Osteoblast (primary cell): ENCODE measurements around the gene C17orf78. TPM values are rescaled to one million over a fixed set of nuclear protein-coding genes. Genes with fewer than 3 reads are reported as not detected.
"Not testable (repeated sequence)": the region's sequence is repeated elsewhere in the genome, so short reads cannot be mapped to it uniquely, and the experiment has no call there.

Experiments used
- DNase-seq: peaks from one replicate; pipeline ENCODE4 v3.0.0; 2011; ENCODE audit warnings: low spot score, mixed read lengths; ENCODE audit not compliant: insufficient read length; ENCODE audit errors: missing footprints
- H2AFZ ChIP-seq: 2 replicates; pipeline ENCODE4 v1.6.0; 2011; ENCODE audit warnings: mild to moderate bottlenecking, low read length
- H3K27ac ChIP-seq: 2 replicates; pipeline ENCODE4 v1.5.1; 2011; ENCODE audit warnings: mild to moderate bottlenecking, low read depth, low read length, moderate library complexity
- H3K27me3 ChIP-seq: 2 replicates; pipeline ENCODE4 v1.6.0; 2012; ENCODE audit warnings: mild to moderate bottlenecking, control low read depth, inconsistent platforms, low read length, moderate library complexity; ENCODE audit not compliant: insufficient read depth
- H3K36me3 ChIP-seq: 2 replicates; pipeline ENCODE4 v1.5.1; 2011; ENCODE audit warnings: mild to moderate bottlenecking, low read length, control low read depth, moderate library complexity; ENCODE audit not compliant: insufficient read depth
- H3K4me1 ChIP-seq: 2 replicates; pipeline ENCODE4 v1.5.1; 2011; ENCODE audit warnings: mild to moderate bottlenecking, low read length, control low read depth, moderate library complexity; ENCODE audit not compliant: insufficient read depth
- H3K4me2 ChIP-seq: 2 replicates; pipeline ENCODE4 v1.6.0; 2011; ENCODE audit warnings: mild to moderate bottlenecking, low read length; ENCODE audit not compliant: insufficient read depth
- H3K4me3 ChIP-seq: fragments of 200-600 bp; sonication (generic); 3 replicates; pipeline ENCODE4 v1.5.1; 2012; ENCODE audit warnings: mild to moderate bottlenecking, low read length, inconsistent platforms; ENCODE audit not compliant: insufficient read depth
- H3K79me2 ChIP-seq: 2 replicates; pipeline ENCODE4 v1.6.0; 2012; ENCODE audit warnings: mild to moderate bottlenecking, low read length, control low read depth, inconsistent platforms; ENCODE audit not compliant: insufficient read depth
- H3K9me3 ChIP-seq: 2 replicates; pipeline ENCODE4 v1.5.1; 2011; ENCODE audit warnings: low read depth, low read length, control low read depth
- H4K20me1 ChIP-seq: 2 replicates; pipeline ENCODE4 v1.6.0; 2012; ENCODE audit warnings: mild to moderate bottlenecking, low read length, control low read depth; ENCODE audit not compliant: insufficient read depth
- total RNA-seq: library from RNA; depleted of rRNA; stranded (reverse); fragments of >200 nt; gene quantifications from 2 replicates; pipeline ENCODE4 v1.2.3, GENCODE V29; 2012
- TF ChIP-seq, protein P1 (sequence below): IDR thresholded peaks from 2 replicates; pipeline ENCODE4 v1.5.1; 2011; ENCODE audit warnings: mild to moderate bottlenecking, low read depth, low read length, moderate library complexity; ENCODE audit errors: extremely low read depth

The C17orf78 gene
- total RNA-seq, 1 donor = not detected

DNA sequence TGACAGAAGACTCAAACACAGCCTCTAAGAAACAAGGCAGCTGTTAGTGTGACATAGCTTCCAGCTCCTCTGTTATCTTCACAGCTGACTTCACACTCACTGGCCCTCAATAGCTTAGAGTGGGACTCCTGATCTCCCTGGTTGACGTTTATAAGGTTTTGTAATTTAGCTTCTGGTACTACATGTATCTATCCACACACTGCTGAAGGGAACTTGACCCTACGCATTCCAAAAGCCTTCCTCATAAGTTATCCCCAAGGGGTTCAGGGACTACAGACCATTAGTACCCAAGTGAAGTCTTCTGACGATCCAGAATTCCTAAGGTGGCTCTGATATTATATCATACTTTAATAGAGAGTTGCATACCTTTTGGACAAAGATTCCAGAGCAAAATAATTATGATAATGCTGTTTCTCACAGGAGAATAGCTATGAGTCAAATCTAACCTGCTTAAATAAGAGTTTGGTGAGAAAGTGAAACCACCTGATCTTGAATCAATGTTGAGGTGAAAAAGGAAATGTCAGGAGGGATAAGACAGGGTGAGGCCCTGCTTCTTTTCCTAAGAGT lies 16.3 kb downstream of the C17orf78 start:
- peak overlapping the region; percentile 65 for H3K4me2 ChIP-seq
- peak overlapping the region; percentile 34 for H3K4me3 ChIP-seq
- DNase-seq = peak; percentile 85
- H4K20me1 ChIP-seq = peaks cover 3% of the 10 kb centered on the region
- H3K4me1 ChIP-seq = peaks cover 26% of the 10 kb centered on the region
- H3K79me2 ChIP-seq = no peaks in the 10 kb centered on the region
- TF ChIP-seq, protein P1, sequence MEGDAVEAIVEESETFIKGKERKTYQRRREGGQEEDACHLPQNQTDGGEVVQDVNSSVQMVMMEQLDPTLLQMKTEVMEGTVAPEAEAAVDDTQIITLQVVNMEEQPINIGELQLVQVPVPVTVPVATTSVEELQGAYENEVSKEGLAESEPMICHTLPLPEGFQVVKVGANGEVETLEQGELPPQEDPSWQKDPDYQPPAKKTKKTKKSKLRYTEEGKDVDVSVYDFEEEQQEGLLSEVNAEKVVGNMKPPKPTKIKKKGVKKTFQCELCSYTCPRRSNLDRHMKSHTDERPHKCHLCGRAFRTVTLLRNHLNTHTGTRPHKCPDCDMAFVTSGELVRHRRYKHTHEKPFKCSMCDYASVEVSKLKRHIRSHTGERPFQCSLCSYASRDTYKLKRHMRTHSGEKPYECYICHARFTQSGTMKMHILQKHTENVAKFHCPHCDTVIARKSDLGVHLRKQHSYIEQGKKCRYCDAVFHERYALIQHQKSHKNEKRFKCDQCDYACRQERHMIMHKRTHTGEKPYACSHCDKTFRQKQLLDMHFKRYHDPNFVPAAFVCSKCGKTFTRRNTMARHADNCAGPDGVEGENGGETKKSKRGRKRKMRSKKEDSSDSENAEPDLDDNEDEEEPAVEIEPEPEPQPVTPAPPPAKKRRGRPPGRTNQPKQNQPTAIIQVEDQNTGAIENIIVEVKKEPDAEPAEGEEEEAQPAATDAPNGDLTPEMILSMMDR = no peak
- H3K36me3 ChIP-seq = no peaks in the 10 kb centered on the region
- peak overlapping the region; percentile 48 for H3K27ac ChIP-seq
- no peaks in the 10 kb centered on the region for H3K9me3 ChIP-seq
- no peaks in the 10 kb centered on the region for H3K27me3 ChIP-seq
- H2AFZ ChIP-seq = no peak overlapping the region

DNA sequence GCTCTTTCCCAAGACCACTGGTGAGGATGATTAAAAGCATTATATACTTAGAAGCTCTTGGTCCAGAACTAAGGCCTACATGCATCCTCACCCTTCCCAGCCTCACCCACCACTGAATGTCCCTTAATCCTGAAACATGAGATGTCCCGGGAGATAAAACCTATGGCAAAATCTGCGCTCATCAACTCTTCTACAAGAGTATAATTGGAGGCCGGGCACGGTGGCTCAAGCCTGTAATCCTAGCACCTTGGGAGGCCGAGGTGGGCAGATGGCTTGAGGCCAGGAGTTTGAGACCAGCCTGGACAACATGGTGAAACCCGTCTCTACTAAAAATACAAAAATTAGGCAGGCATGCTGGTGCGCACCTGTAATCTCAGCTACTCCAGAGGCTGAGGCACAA lies 17.6 kb downstream of the C17orf78 start:
- TF ChIP-seq, protein P1 = no peak

DNA sequence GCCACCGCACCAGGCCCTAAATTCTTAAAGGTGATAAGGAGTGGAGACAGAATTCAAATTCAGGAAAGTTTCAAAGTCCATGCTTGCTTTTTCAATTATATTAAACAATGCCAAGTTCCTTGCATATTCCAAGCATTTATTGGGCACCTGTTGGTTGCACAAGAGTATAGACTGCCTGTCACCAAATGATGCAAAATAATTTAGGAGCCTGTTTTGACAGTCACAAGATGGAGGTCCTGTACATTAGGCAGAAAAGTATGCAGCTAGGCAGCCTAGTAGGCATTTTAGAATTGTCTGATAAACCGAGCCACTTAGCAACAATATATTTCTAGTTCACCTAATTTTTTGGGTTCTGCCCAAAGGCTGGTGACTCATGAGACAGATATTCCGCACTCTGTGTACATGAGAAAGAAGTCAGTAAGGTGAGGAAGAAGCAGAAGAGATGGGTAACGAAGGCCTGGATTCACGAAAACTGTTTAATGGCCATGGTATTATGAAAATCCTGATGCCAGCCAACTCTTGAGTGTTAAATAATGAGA lies 23.5 kb downstream of the C17orf78 start:
- no peak for DNase-seq
- H4K20me1 ChIP-seq = peaks cover 8% of the 10 kb centered on the region
- H3K36me3 ChIP-seq = no peaks in the 10 kb centered on the region
- H2AFZ ChIP-seq = no peak overlapping the region
- peaks cover 20% of the 10 kb centered on the region for H3K79me2 ChIP-seq
- TF ChIP-seq, protein P1 = no peak
- H3K27me3 ChIP-seq = no peaks in the 10 kb centered on the region
- no peak overlapping the region for H3K27ac ChIP-seq
- H3K9me3 ChIP-seq = no peaks in the 10 kb centered on the region
- H3K4me2 ChIP-seq = no peak overlapping the region
- H3K4me3 ChIP-seq = no peak overlapping the region
- peaks cover 5% of the 10 kb centered on the region for H3K4me1 ChIP-seq

More for the DNA sequence above, 17.6 kb downstream of the C17orf78 start:
- Histone ChIP-seq H3K79me2 (no peaks in the 10 kb centered on the region), H3K27me3 (no peaks in the 10 kb centered on the region), H3K4me2 (no peak overlapping the region), H2AFZ (no peak overlapping the region), H3K4me1 (peaks cover 22% of the 10 kb centered on the region), H4K20me1 (peaks cover 3% of the 10 kb centered on the region), H3K27ac (no peak overlapping the region), H3K4me3 (no peak overlapping the region), H3K36me3 (no peaks in the 10 kb centered on the region), H3K9me3 (no peaks in the 10 kb centered on the region)
- DNase-seq = no peak

DNA sequence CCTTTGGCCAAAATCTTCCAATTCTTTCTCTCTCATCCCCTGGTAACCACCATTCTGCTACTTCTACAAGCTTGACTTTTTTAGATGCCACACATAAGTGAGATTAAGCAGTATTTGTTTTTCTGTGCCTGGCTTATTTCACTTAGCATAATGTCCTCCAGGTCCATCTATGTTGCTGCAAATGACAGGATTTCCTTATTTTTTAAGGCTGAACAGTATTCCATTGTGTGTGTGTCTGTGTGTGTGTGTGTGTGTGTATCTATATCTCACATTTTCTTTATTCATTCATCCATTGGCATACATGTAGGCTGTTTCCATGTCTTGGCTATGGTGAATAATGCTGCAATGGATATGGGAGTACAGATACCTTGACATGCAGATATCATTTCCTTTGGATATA lies 24.7 kb downstream of the C17orf78 start:
- Histone ChIP-seq H4K20me1 (peaks cover 8% of the 10 kb centered on the region), H3K36me3 (no peaks in the 10 kb centered on the region)

DNA sequence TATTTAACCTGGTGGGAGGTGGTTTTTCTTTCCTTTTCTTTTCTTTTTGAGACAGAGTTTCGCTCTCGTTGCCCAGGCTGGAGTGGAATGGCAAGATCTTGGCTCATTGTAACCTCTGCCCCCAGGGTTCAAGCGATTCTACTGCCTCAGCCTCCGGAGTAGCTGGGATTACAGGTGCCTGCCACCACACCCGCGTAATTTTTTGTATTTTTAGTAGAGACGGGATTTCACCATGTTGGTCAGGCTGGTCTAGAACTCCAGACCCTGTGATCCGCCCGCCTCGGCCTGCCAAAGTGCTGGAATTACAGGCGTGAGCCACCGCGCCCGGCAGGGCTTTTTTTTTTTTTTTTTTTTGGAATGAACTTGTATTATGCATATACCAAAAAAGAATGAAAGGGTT lies 29.7 kb downstream of the C17orf78 start:
- Histone ChIP-seq H3K4me2 (peak overlapping the region; percentile 94), H3K4me3 (peak overlapping the region; percentile 96), H3K4me1 (peaks cover 13% of the 10 kb centered on the region), H3K79me2 (peaks cover 68% of the 10 kb centered on the region)
- not testable (repeated sequence) for H2AFZ ChIP-seq, DNase-seq, H4K20me1 ChIP-seq, H3K9me3 ChIP-seq, H3K36me3 ChIP-seq, H3K27me3 ChIP-seq, H3K27ac ChIP-seq

More for the DNA sequence above, 24.7 kb downstream of the C17orf78 start:
- Histone ChIP-seq H3K4me2 (no peak overlapping the region), H3K79me2 (peaks cover 31% of the 10 kb centered on the region), H3K4me1 (peaks cover 5% of the 10 kb centered on the region), H3K9me3 (no peaks in the 10 kb centered on the region), H3K27me3 (no peaks in the 10 kb centered on the region), H2AFZ (no peak overlapping the region), H3K4me3 (no peak overlapping the region), H3K27ac (no peak overlapping the region)
- DNase-seq = no peak
- TF ChIP-seq, protein P1 = no peak
